GM12801 (cell line): ENCODE measurements around the gene PHTF2.

Experiments used
- TF ChIP-seq, protein P1 (sequence below): IDR thresholded peaks from one replicate; pipeline ENCODE4 v1.5.1; 2011; ENCODE audit warnings: control low read depth; ENCODE audit not compliant: insufficient read length; ENCODE audit errors: extremely low read depth

The PHTF2 gene

DNA sequence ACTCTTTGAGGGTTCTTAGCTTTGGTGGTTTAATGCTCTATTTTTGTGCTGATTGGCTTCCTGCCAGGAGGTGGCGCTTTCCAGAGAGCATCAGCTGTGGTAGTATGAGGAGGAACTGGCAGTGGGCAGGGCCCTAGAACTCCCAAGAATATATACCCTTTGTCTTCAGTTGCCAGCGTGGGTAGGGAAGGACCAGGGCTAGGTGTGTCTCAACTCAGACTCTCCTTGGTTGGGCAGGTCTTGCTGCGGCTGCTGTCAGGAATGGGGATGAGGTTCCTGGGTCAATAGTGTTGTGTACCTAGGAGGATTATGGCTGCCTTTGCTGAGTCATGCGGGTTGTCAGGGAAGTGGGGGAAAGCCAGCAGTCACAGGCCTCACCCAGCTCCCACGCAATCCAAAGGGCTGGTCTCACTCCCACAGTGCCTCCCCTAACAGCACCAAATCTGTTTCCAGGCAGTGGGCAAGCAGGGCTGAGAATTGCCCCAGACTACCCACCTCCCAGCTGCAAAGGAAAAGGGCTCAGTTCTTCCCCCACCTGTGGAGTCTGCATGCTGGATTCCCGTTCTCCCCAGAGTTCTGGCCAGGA lies 191.5 kb downstream of the PHTF2 start:
- TF ChIP-seq, protein P1, sequence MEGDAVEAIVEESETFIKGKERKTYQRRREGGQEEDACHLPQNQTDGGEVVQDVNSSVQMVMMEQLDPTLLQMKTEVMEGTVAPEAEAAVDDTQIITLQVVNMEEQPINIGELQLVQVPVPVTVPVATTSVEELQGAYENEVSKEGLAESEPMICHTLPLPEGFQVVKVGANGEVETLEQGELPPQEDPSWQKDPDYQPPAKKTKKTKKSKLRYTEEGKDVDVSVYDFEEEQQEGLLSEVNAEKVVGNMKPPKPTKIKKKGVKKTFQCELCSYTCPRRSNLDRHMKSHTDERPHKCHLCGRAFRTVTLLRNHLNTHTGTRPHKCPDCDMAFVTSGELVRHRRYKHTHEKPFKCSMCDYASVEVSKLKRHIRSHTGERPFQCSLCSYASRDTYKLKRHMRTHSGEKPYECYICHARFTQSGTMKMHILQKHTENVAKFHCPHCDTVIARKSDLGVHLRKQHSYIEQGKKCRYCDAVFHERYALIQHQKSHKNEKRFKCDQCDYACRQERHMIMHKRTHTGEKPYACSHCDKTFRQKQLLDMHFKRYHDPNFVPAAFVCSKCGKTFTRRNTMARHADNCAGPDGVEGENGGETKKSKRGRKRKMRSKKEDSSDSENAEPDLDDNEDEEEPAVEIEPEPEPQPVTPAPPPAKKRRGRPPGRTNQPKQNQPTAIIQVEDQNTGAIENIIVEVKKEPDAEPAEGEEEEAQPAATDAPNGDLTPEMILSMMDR = no peak

DNA sequence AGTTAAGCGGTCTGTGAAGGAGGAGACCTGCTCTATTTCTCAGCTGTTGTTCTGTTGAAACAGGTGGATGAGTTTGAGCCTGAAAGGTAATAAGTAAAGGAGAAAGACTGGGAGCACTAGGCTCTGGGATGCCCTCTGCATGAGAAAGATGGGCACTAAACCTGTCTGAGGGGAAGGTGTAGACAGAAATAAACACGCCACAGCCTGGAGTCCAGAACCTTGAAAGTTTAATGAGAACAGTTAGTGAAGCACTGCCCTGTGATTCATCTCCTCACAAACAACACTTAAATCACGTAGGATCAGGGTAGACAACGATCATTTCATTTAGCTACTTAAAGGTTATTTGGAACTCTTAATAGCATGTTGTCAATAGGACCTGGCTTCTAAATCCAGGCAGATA lies 193.1 kb downstream of the PHTF2 start:
- TF ChIP-seq, protein P1 = no peak

DNA sequence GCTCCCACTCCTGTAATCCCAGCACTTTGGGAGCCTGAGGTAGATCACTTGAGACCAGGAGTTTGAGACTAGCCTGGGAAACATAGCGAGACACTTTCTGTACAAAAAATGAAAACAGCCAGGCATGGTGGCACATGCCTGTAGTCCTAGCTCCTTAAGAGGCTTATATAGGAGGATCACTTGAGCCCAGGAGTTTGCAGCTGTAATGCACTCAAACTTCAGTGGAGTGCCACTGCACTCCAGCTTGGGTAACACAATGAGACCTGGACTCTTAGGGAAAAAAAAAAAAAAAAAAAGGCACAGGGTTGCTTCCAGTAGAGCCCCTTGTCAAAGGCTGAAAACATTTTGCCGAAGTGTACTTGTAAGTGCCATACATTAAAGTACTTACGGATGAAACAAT lies 195.3 kb downstream of the PHTF2 start:
- TF ChIP-seq, protein P1 = no peak

DNA sequence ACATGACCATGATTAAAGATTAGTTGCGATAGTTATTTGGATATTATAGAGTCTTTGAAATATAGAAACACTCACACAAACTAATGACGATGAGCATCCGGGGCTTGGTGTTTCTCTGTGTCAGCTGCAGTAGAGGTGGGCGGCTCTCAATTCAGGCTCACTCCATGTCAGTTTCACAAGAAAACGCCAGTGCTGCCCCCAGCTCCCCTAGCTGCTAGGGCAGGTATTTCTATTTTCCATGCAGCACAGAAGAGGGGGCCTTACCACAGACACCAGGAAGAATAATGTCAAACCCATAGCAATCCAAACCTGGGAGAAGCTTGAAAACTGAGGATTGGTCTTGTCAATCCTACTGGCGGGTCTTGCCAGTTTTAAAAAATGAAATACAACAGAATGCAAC lies 197.1 kb downstream of the PHTF2 start:
- TF ChIP-seq, protein P1 = no peak

DNA sequence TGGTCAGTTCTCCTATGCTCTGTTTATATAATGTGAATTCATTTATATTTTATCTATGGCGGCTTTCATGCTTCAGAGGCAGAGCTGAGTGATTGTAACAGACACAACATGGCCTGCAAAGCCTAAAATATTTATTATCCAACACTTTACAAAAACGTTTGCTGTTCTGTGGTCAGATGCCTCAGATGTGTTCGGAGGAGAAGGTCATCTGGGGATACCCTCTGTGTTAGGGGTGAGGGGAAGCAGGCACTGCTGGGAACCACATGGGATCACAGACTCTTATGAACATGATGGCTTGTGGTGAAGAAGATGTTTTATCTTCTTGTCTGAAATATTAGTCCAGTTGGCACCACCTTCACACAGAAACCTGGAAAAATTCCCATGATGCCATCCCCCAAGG lies 203.4 kb downstream of the PHTF2 start:
- TF ChIP-seq, protein P1 = no peak

DNA sequence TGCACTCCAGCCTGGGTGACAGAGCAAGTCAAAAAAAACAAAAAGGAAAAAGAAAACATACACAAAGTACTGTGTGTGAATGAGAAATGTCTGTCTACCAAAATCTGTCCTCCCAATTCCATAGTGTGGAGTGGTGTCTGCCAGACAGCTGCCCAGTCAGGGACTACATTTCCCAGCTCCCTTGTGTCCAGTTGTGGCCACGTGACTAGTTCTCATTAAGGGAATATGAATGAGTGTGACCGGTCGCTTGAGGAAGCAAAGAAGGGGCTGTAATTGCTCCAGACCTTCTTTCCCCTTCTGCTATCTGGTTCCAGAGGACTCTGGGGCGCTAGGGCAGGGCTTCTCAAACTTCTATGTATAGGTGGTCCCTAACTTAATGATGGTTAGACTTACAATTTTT lies 204.1 kb downstream of the PHTF2 start:
- TF ChIP-seq, protein P1 = no peak

DNA sequence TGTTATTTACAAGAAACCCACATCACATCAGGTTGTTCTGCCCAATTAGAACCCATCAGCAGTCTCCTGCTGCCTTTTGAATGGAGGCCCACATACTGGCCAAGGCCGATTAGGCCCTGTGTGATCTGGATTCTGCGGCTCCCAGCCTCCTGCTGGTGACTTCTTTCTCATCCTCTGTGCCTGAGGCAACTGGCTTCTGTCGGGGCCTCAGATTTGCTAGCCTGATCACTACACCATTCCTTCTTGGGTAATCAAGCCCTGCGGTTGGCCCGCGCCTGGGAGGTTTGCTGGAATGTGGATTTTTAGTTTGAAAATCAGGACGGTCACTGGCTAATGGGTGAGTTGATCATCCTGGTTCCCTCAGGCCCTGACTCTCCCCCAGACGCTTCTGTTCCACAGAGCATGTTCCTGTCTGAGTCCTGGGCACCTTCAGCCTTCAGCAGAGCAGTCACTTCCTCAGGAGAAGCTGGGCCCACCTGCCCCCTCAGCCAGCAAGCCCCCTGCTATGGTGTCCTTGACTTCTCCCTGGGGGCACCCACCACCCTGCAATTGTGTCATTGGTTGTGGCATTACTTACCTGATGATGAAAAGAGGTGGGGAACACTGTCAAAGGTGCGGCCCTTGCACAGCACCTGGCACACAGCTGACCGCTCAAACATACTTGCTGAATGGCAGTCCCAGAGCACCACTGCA lies 207.6 kb downstream of the PHTF2 start:
- TF ChIP-seq, protein P1 = no peak
